WERI-Rb-1 (cell line): ENCODE measurements around the gene NFATC2IP.

Source experiments
- DNase-seq: peaks from one replicate; pipeline ENCODE4 v3.0.0-alpha.2; 2020
- H3K27ac ChIP-seq: fragments of 250-450 bp; sonication (Bioruptor Pico); 2 replicates; pipeline ENCODE4 v1.5.1; 2020; ENCODE audit warnings: mild to moderate bottlenecking, moderate library complexity
- H3K27me3 ChIP-seq: fragments of 250-450 bp; sonication (Bioruptor Pico); 2 replicates; pipeline ENCODE4 v1.5.1; 2021; ENCODE audit warnings: mild to moderate bottlenecking, low read depth, moderate library complexity; ENCODE audit not compliant: insufficient read depth, severe bottlenecking
- H3K36me3 ChIP-seq: fragments of 250-450 bp; sonication (Bioruptor Pico); 2 replicates; pipeline ENCODE4 v1.5.1; 2020; ENCODE audit warnings: mild to moderate bottlenecking, moderate library complexity
- H3K4me3 ChIP-seq: 2 replicates; pipeline ENCODE4 v1.5.1; 2011; ENCODE audit warnings: low read depth, mild to moderate bottlenecking, control low read depth, low read length
- H3K9me3 ChIP-seq: fragments of 250-450 bp; sonication (Bioruptor Pico); 2 replicates; pipeline ENCODE4 v1.5.1; 2021; ENCODE audit warnings: mild to moderate bottlenecking, moderate library complexity; ENCODE audit not compliant: severe bottlenecking
- CTCF ChIP-seq: IDR thresholded peaks from 2 replicates; pipeline ENCODE4 v1.5.1; 2011; ENCODE audit warnings: low read depth, mild to moderate bottlenecking, control low read depth, inconsistent platforms, low read length

NFATC2IP gene

DNA sequence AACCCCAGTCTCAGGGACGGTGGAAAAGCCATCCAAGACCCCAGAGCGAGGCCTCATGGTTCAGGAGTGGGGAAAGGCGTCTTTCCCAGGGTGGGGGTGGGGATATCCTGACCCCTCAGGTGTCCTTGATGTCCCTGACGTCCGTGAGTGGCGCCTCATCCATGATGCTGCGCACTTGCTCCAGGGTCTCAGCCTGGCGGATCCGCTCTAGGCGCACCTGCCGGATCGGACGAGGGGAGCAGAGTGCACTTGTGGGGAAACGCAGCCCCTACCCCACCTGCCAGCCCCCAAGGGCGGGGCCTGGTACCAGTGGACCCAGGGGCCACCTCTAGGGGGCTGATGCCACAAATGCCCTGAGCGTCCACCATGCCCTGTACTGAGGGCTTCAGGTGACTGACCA lies 45.9 kb upstream of the NFATC2IP start:
- peak overlapping the region; percentile 77 for H3K27ac ChIP-seq

GRCh38 chr16:28905229-28905754 lies 45.4 kb upstream of the NFATC2IP start:
- Histone ChIP-seq H3K4me3 (no peak overlapping the region), H3K27me3 (no peaks in the 10 kb centered on the region), H3K36me3 (peaks cover 53% of the 10 kb centered on the region), H3K27ac (peak overlapping the region; percentile 77), H3K9me3 (no peaks in the 10 kb centered on the region)
- peak; percentile 66 for DNase-seq
- no peak for TF ChIP-seq CTCF

More for the DNA sequence above, 45.9 kb upstream of the NFATC2IP start:
- Histone ChIP-seq H3K36me3 (peaks cover 53% of the 10 kb centered on the region), H3K4me3 (no peak overlapping the region), H3K27me3 (no peaks in the 10 kb centered on the region), H3K9me3 (no peaks in the 10 kb centered on the region)
- DNase-seq, result no peak
- TF ChIP-seq CTCF, result 0 out of 2 replicates have a peak, but pooled peaks have one; percentile 13

DNA sequence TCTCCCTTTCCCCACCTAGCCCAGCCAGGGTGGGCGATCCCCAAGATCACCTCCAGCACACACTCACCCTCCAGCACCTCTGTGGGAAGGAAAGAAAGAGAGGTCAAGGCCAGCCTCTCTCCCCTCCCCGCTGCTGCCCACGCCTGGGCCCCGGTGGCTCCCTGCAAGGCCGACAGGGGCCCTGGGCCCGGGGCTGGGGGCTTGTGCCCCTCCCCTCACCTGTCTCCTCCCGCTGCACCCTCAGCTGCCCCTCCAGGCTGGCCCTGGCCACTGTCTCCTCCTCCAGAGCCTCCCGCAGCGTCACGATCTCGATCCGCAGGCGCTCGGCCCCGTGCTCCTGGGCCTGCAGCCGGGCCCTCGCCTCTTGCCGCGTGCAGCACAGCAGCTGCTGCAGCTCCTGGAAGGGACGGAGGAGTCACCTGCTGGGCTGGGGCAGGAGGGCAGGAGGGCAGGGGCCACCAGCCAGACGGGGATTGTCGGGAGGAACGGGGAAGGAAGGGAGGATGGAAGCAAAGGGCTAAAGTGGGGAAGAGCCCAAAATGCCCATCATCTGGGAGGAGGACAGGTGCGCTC lies 44.9 kb upstream of the NFATC2IP start:
- Histone ChIP-seq H3K9me3 (no peaks in the 10 kb centered on the region), H3K4me3 (no peak overlapping the region), H3K27ac (peak overlapping the region; percentile 77), H3K36me3 (peaks cover 47% of the 10 kb centered on the region), H3K27me3 (no peaks in the 10 kb centered on the region)
- DNase-seq, result no peak
- no peak for TF ChIP-seq CTCF

DNA sequence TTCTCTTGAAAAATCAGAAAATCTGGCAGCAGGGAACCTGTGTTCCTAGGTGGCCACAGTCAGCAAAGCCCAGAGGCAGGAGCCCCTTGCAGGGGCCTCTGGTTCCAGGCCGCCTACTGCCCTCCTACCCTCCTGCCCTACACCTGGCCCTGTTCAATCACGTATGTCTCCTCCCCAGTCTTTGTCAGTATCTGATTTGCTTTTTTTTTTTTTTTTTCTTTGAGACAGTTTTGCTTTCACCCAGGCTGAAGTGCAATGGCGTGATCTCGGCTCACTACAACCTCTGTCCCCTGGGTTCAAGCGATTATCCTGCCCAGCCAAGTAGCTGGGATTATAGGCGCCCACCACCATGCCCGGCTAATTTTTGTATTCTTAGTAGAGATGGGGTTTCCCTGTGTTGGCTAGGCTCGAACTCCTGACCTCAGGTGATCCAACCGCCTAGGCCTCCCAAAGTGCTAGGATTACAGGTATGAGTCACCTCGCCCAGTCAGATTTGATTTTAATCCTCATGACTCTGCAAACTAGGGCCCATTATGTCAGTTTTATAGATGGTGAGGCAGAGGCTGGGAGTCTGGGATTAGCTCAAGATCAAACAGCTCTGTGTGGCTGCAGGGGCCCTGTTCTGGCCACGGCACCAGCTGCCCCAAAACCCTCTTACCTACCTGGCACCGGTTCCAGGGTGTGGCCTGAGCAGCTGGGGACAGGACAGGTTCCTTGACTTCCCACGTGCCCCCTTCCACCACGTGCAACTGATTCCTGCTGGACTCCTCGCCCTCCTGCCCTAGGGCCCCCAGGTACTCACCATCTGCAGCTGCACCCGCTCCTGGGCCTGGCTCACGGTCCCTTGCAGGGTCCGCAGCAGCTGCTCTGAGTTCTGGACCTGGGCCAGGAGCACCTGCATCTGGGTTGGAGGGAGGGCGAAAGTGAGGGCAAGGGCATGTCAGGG lies 40.4 kb upstream of the NFATC2IP start:
- H3K27ac ChIP-seq, result peak overlapping the region; percentile 88
- no peak overlapping the region for H3K4me3 ChIP-seq
- H3K9me3 ChIP-seq, result no peaks in the 10 kb centered on the region
- no peaks in the 10 kb centered on the region for H3K27me3 ChIP-seq
- no peak for TF ChIP-seq CTCF
- H3K36me3 ChIP-seq, result peaks cover 31% of the 10 kb centered on the region
- peak; percentile 89 for DNase-seq

- Histone ChIP-seq H3K36me3 (peaks cover 32% of the 10 kb centered on the region), H3K9me3 (no peaks in the 10 kb centered on the region), H3K27ac (no peak overlapping the region), H3K4me3 (no peak overlapping the region), H3K27me3 (no peaks in the 10 kb centered on the region)
- TF ChIP-seq CTCF, result no peak
- no peak for DNase-seq
These were observed 38.2 kb upstream of the NFATC2IP start for GRCh38 chr16:28912558-28912957.
